IPS-11a (cell line): ENCODE data around the gene CDR2.
"Not testable (repeated sequence)": the region's sequence is repeated elsewhere in the genome, so short reads cannot be mapped to it uniquely, and the experiment has no call there.

Experiments
- H3K4me3 ChIP-seq: one replicate; pipeline ENCODE4 v1.5.1; 2013; ENCODE audit warnings: low read depth, low read length, control low read depth

The CDR2 gene

GRCh38 chr16:22353191-22353919, 21.1 kb downstream of the CDR2 start:
- no peak overlapping the region for H3K4me3 ChIP-seq

- H3K4me3 ChIP-seq = no peak overlapping the region
Observed at GRCh38 chr16:22352723-22353122, 21.7 kb downstream of the CDR2 start.

DNA sequence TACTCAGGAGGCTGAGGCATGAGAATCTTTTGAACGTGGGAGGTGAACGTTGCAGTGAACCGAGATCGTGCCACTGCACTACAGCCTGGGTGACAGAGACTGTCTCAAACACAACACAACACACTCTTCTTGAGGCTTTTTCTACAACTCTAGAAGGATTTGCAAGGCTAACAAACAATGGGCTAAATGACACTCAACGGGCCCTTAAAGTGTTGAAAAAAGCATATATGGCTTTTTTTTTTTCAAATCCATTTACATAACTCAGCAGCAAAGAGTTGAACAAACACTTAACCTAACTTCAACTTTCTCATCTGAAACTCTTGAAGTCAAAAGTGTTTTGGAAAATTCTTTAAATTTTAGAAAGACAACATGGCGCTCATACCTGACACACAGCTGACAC, 22.3 kb downstream of the CDR2 start:
- no peak overlapping the region for H3K4me3 ChIP-seq

DNA sequence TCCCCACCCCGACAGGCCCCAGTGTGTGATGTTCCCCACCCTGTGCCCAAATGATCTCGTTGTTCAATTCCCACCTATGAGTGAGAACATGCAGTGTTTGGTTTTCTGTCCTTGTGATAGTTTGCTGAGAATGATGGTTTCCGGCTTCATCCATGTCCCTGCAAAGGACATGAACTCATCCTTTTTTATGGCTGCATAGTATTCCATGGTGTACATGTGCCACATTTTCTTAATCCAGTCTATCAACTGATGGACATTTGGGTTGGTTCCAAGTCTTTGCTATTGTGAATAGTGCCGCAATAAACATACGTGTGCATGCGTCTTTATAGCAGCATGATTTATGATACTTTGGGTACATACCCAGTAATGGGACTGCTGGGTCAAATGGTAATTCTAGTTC, 23.4 kb downstream of the CDR2 start:
- not testable (repeated sequence) for H3K4me3 ChIP-seq

DNA sequence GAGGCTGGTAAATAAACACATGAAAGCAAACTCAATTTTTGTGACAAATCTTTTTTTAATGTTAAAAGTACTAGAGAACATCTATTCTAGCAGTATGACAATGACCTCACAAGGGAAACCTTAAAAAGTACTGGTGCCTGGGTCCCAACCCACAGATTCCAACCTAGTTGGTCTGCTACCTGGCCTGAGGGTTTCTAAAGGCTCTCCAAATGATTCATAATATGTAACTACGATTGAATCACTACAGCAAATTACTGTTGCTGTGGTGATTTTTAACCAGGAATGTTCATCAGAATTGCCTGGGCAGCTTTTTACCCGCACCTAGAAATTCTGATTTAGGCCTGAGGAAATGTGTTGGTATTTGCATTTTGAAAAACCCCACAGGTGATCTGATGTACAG, 26.1 kb downstream of the CDR2 start:
- H3K4me3 ChIP-seq = no peak overlapping the region

DNA sequence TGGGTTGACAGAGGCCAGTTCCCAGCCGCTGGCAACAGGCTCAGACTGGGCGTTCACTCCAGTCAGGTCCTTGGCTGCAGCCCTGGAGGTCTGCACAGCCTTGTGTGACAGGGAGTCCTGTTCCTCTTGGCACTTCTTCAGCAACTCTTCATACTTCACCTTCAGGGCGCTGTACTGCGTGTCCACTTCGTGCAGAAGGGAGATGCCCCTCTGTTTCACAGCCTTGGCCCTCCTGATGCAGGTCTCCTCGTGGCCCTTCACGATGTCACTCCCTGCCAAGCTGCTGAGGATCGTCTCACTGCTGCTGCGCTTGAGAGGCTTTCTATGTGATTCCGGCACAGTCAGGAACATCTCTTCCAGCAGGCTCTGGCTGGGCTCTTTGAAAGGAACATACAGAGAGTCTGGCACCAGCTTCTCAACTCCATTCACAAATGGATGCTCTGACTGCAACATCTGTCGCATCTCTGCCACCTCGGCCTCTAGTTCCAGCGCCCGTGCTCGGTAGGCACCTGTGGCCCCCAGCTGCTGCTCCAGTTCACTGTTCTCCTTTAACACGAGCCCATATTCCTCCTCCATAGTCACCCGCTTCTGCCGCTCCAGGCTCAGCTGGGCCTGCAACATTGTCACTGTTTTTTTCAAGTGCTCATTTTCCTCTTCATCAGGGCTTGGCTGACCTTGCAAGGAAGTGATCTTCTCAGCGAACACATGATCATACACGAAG, 27.2 kb downstream of the CDR2 start:
- no peak overlapping the region for H3K4me3 ChIP-seq

DNA sequence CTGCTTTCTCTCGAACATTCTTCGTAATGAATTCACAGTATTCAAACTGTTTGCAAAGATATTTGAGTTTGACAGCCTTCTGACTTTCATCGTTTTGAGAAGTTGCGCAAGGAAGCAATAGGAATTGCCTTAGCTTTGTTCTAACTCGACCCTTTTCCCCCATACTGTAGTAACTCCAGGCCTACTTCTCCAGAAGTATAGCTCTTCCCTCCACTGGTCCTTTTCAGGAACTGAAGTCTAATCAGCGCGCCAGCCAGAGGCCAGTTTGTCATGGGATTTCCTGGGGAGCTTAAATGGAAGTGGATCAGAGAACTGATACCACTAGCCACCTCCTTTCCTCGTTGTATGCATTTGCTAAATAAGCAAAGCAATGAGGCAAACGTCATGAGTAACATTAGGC, 27.9 kb downstream of the CDR2 start:
- H3K4me3 ChIP-seq = no peak overlapping the region

DNA sequence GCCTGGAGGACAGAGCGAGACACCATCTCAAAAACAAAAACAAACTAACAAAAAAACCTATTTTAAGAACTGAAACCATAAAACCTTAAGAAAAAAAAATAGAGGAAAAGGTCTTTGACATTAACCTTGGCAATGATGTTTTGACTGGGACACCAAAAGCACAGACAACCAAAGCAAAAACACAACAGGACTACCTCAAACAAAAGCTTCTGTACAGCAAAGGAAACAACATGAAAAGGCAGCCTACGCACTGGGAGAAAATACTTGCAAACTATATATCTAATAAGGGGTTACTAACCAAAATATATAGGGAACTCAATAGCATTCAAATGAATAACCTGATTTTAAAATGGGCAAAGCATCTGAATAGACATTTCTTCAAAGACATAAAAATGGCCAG, 32.3 kb downstream of the CDR2 start:
- no peak overlapping the region for H3K4me3 ChIP-seq

- no peak overlapping the region for H3K4me3 ChIP-seq
Observed at GRCh38 chr16:22340945-22341344, 33.5 kb downstream of the CDR2 start.

DNA sequence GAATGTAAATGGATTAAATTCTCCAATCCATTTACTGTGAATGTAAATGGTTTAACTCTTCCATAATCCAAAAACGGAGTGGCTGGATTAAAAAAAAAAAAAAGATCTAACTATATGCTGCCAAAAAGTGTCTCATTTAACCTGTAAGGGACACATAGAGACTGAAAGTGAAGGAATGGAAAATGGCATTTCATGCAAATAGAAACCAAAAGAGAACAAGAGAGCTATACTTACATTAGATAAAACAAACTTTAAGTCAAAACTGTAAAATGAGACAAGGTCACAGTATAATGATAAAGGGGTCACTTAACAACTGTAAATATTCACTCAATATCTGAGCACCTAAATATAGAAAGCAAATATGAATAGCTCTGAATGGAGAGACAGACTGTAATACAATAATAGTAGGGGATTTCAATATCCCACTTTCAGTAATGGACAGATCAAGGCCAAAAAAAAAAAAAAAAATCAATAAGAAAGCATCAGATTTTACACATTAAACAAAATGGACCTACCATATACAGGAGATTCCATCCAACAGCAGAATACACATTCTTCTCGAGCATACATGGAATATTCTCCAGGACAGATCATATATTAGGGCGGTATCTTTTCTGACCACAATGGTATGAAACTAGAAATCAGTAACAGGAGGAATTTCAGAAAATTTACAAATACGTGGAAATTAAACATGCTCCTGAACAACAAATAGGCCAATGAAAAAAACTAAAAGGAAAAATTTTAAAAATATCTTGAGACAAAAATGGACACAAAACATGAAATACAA, 36.4 kb downstream of the CDR2 start:
- H3K4me3 ChIP-seq = no peak overlapping the region

DNA sequence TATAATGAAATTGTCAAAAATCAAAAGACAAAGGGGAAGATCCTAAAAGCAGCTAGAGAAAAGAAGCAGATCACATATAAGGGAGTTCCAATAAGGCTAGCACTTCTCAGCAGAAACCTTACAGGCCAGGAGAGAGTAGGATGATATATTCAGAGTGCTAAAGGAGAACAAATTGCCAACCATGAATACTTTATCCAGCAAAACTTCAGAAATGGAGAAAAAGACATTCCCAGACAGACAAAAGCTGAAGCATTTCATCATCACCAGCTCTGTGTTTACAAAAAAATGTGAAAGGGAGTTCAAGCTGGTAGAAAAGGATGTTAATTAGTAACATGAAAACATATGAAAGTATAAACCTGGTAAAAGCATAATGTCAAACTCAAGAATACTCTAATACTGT, 37.4 kb downstream of the CDR2 start:
- no peak overlapping the region for H3K4me3 ChIP-seq

- H3K4me3 ChIP-seq = no peak overlapping the region
Observed at GRCh38 chr16:22336581-22336980, 37.8 kb downstream of the CDR2 start.

- no peak overlapping the region for H3K4me3 ChIP-seq
Observed at GRCh38 chr16:22335668-22336246, 38.7 kb downstream of the CDR2 start.

GRCh38 chr16:22333457-22333994, 40.9 kb downstream of the CDR2 start:
- H3K4me3 ChIP-seq = no peak overlapping the region

GRCh38 chr16:22330326-22330725, 44.1 kb downstream of the CDR2 start:
- H3K4me3 ChIP-seq = no peak overlapping the region

- H3K4me3 ChIP-seq = no peak overlapping the region
Observed at GRCh38 chr16:22329199-22329695, 45.2 kb downstream of the CDR2 start.

GRCh38 chr16:22328081-22328725, 46.2 kb downstream of the CDR2 start:
- no peak overlapping the region for H3K4me3 ChIP-seq

GRCh38 chr16:22327446-22327775, 47.0 kb downstream of the CDR2 start:
- no peak overlapping the region for H3K4me3 ChIP-seq

- no peak overlapping the region for H3K4me3 ChIP-seq
Observed at GRCh38 chr16:22326771-22327445, 47.5 kb downstream of the CDR2 start.

DNA sequence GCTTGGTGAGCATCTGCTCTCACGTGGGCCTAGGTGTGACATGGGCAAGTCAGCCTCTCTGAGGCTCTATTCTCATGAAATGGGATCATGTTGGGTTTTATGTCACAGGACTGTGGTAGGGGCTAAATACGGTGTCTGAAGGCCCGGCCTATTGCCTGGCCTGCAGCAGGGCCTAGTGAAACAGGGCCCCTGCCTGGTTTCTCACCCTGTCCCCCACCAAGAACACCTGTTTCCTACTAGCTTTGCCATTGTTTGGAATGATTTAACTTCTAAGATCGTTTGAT, 48.1 kb downstream of the CDR2 start:
- no peak overlapping the region for H3K4me3 ChIP-seq
